Measurements from ENCODE around the gene SETDB2.
A peak's percentile ranks its signal among the peaks of the same experiment; 100 is the strongest.

Gene SETDB2

DNA sequence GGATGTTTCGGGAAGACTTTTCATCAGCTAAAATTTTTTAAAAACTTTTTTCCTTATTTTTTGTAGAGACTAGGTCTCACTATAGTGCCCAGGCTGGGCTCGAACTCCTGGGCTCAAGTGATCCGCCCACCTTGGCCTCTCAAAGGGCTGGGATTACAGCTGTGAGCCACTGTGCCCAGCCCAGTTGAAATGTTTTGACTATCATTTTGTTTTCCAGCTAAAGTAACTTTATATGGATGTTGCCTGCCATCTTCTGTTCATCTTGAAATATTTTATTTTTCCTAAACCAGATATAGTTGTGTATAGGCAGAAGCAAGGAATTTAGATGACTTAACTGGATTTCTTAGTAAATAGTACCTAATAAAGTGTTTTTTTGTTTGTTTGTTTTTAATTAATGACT lies 7.2 kb upstream of the SETDB2 start:
- no peak for DNase-seq (ENCODE audit: extremely low read depth, insufficient read length)
- Histone ChIP-seq H3K27me3 (replicated peaks; ENCODE audit: control insufficient read depth, insufficient read depth, low read length) (no peaks in the 10 kb centered on the region), H3K4me3 (replicated peaks; ENCODE audit: low read depth, low read length) (no peak overlapping the region), H3K36me3 (ENCODE audit: control insufficient read depth, insufficient read depth, low read length) (no peaks in the 10 kb centered on the region)
- TF ChIP-seq, protein P1, sequence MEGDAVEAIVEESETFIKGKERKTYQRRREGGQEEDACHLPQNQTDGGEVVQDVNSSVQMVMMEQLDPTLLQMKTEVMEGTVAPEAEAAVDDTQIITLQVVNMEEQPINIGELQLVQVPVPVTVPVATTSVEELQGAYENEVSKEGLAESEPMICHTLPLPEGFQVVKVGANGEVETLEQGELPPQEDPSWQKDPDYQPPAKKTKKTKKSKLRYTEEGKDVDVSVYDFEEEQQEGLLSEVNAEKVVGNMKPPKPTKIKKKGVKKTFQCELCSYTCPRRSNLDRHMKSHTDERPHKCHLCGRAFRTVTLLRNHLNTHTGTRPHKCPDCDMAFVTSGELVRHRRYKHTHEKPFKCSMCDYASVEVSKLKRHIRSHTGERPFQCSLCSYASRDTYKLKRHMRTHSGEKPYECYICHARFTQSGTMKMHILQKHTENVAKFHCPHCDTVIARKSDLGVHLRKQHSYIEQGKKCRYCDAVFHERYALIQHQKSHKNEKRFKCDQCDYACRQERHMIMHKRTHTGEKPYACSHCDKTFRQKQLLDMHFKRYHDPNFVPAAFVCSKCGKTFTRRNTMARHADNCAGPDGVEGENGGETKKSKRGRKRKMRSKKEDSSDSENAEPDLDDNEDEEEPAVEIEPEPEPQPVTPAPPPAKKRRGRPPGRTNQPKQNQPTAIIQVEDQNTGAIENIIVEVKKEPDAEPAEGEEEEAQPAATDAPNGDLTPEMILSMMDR (IDR thresholded peaks at IDR 0.05; ENCODE audit: insufficient read depth, low read length, poor library complexity, severe bottlenecking), result no peak

DNA sequence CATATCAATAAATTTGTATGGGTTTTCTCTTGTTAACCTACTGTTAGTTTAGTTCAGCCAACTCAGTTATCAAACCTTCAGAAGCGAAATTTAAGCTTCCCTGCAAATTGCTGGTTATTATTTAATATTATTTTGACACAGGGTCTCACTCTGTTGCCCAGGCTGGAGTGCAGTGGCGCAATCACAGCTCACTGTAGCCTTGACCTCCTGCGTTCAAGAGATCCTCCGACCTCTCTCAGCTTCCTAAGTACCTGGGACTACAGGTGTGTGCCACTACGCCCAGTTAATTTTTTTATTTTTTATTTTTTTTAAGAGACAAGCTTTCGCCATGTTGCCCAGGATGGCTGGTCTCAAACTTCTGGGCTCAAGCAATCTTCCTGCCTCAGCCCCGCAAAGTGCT lies 6.4 kb upstream of the SETDB2 start:
- TF ChIP-seq, protein P1 (IDR thresholded peaks at IDR 0.05; ENCODE audit: insufficient read depth, low read length, poor library complexity, severe bottlenecking), result no peak
- Histone ChIP-seq H3K4me3 (replicated peaks; ENCODE audit: low read depth, low read length) (no peak overlapping the region), H3K36me3 (ENCODE audit: control insufficient read depth, insufficient read depth, low read length) (no peaks in the 10 kb centered on the region), H3K27me3 (replicated peaks; ENCODE audit: control insufficient read depth, insufficient read depth, low read length) (no peaks in the 10 kb centered on the region)
- no peak for DNase-seq (ENCODE audit: extremely low read depth, insufficient read length)

- no peaks in the 10 kb centered on the region for H3K27me3 ChIP-seq (replicated peaks; ENCODE audit: control insufficient read depth, insufficient read depth, low read length)
- TF ChIP-seq, protein P1 (IDR thresholded peaks at IDR 0.05; ENCODE audit: insufficient read depth, low read length, poor library complexity, severe bottlenecking), result no peak
- no peaks in the 10 kb centered on the region for H3K36me3 ChIP-seq (ENCODE audit: control insufficient read depth, insufficient read depth, low read length)
- no peak for DNase-seq (ENCODE audit: extremely low read depth, insufficient read length)
- H3K4me3 ChIP-seq (replicated peaks; ENCODE audit: low read depth, low read length), result no peak overlapping the region
Observed at GRCh38 chr13:49439609-49440008, 4.5 kb upstream of the SETDB2 start.

- TF ChIP-seq, protein P1 (IDR thresholded peaks at IDR 0.05; ENCODE audit: insufficient read depth, low read length, poor library complexity, severe bottlenecking), result no peak
- H3K36me3 ChIP-seq (ENCODE audit: control insufficient read depth, insufficient read depth, low read length), result no peaks in the 10 kb centered on the region
Observed at GRCh38 chr13:49441312-49441711, 2.8 kb upstream of the SETDB2 start.

GRCh38 chr13:49441846-49442245 lies 2.2 kb upstream of the SETDB2 start:
- no peak for DNase-seq (ENCODE audit: extremely low read depth, insufficient read length)
- no peaks in the 10 kb centered on the region for H3K27me3 ChIP-seq (replicated peaks; ENCODE audit: control insufficient read depth, insufficient read depth, low read length)
- TF ChIP-seq, protein P1 (IDR thresholded peaks at IDR 0.05; ENCODE audit: insufficient read depth, low read length, poor library complexity, severe bottlenecking), result no peak
- H3K4me3 ChIP-seq (replicated peaks; ENCODE audit: low read depth, low read length), result no peak overlapping the region
- no peaks in the 10 kb centered on the region for H3K36me3 ChIP-seq (ENCODE audit: control insufficient read depth, insufficient read depth, low read length)

More at GRCh38 chr13:49441312-49441711, 2.8 kb upstream of the SETDB2 start:
- Histone ChIP-seq H3K27me3 (replicated peaks; ENCODE audit: control insufficient read depth, insufficient read depth, low read length) (no peaks in the 10 kb centered on the region), H3K4me3 (replicated peaks; ENCODE audit: low read depth, low read length) (no peak overlapping the region)
- DNase-seq (ENCODE audit: extremely low read depth, insufficient read length), result no peak

DNA sequence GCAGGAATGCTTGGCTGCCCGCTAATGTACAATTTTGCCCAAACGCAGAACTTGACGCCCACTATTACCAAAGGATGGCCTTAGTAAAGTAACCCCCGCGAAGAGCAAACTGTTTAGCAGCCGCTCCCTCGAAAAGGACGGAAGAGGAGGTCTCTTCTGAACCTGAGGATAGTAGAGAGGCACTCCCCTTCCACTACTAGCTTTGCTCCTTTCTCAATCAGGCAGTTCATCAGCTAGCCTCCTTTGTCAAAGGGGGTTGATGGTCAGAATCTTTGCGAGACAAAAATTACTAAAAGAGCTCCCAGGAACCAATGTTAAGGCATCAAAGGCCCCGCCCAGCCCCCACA lies 744 bp upstream of the SETDB2 start:
- DNase-seq (ENCODE audit: extremely low read depth, insufficient read length), result no peak
- TF ChIP-seq, protein P1 (IDR thresholded peaks at IDR 0.05; ENCODE audit: insufficient read depth, low read length, poor library complexity, severe bottlenecking), result no peak
- H3K36me3 ChIP-seq (ENCODE audit: control insufficient read depth, insufficient read depth, low read length), result no peaks in the 10 kb centered on the region
- no peaks in the 10 kb centered on the region for H3K27me3 ChIP-seq (replicated peaks; ENCODE audit: control insufficient read depth, insufficient read depth, low read length)
- H3K4me3 ChIP-seq (replicated peaks; ENCODE audit: low read depth, low read length), result peak overlapping the region; percentile 72
